ENCODE results near the gene CDS1.
"Not testable (repeated sequence)": the region's sequence is repeated elsewhere in the genome, so short reads cannot be mapped to it uniquely, and the experiment has no call there.

CDS1 gene

DNA sequence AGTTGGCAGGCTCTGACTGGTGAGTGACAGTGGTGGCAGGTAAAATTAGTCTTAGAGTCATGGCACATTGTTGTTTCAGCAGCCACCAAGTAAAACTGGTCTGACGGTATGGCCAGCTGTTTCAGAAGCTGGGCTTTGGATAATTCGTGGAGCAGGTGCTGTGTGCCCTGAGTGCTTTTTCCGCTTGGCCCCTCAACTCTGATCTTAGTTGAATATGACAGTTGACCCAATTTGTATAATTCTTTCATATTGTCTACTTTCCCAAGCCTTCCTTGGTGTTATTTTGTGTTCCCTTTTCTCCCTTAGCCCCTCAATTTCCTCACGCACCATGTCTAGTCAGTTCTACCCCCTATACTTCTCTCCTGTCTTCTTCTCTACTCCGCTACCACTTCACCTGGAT lies 32.0 kb downstream of the CDS1 start:
- DNase-seq = no peak

DNA sequence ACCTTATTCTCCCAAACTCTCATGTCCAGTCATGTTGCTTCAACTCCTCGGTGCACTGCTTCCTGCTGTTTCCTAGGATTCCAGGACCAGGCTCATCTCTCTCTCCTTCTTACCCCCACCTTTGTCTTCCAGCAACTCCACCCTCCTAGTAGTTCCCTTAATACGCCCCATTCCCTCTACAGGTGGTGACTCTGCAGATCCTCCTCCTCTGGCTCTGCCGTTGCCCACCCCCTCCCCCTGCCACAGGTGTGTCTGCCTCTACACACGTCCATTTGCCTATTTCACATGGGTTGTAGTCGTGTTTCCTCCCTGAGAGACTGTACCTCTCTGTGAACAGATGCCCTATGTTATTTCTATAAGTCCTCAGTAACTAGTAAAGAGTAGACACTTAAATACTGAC lies 32.4 kb downstream of the CDS1 start:
- no peak for DNase-seq

DNA sequence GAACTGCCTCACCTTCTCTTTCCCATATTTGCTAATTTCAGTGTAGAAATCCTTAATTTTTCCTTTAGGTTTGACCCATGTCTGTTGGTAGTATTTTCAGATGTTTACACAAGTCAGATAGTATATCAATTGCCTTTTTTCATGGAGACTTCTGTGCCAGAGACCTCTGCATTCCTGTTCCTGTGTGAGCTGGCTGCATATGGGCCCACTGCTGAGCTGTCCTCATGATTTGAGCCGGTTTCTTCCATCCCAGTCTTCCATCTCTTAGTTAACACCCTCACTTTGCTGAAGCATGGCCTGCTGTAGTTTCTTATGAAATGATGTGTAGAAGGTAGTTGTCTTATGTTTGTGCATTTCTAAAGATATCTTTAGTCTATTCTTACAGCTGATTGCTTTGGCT lies 40.0 kb downstream of the CDS1 start:
- no peak for DNase-seq

GRCh38 chr4:84623661-84624060 lies 40.7 kb downstream of the CDS1 start:
- no peak for DNase-seq

GRCh38 chr4:84626673-84627072 lies 43.7 kb downstream of the CDS1 start:
- no peak for DNase-seq

DNA sequence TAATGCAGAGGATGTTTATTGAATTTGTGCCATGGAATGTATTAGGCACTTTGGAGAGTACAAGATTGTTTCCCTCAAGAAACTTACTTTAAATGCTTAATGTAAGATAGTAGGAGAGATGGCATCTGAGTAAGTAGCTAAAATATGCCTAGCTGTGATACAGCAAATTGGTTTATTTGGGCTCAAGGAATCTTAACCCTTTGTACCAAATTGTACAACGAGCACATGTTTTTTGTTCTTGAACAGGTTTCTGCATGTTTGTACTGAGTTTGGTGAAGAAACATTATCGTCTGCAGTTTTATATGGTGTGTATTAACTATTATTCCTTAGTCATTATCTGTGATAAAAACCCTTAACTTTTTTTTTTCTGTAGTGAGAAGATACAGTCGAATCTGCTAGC lies 48.6 kb downstream of the CDS1 start:
- DNase-seq = no peak

- DNase-seq = no peak
Measured at GRCh38 chr4:84632092-84632491, 49.2 kb downstream of the CDS1 start.

DNA sequence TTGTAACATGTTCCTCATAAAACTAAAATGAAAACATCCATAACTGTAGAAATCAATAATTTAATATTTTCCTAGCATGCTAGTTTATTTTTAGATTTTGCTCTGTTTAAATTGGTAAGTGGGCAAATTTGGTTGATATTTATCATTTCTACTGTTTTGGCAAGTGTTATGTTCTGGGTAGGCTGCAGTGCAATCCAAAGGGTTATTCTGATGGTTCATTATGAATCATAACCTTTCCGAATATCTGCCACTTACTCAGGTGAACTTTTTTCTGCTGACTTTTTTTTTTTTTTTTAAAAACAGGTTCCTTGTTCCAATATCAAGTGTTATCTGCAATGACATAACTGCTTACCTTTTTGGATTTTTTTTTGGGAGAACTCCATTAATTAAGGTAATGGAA lies 52.0 kb downstream of the CDS1 start:
- no peak for DNase-seq

DNA sequence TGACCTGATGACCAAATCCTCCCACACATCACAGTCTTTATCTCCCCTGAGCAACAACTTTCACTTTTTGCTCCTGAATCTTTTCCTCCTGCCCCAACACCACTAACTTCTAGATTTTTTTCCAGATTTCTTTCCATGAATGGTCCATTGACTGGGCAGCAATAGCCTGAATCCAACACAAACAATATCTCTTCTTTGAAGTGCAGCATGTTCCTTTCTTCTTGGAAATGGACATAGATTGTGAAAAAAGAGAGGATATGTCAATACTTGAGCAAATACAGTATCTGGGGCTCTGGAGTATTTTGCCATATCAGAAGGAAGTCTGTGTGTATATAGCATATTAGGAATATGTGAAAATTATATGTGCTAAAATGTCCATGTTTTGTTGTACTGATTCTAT lies 55.2 kb downstream of the CDS1 start:
- no peak for DNase-seq

DNA sequence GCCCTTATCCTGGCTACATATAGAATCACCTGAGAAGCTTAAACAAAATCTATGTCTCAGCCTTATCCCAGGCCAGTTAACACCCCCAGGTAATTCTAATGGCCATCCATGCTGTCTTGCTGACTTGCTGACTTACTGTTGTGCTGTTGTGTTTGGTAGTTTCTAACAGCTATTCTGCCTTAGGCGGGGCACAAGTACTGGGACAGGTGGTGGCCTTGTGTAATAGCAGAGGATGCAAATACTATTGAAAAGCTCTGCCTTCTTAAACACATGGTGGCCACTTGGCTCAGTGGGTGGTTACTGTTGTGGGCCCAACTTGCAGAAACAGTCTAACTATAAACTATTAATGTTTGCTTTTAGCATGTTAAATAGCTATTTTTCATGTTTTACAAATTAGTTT lies 56.2 kb downstream of the CDS1 start:
- no peak for DNase-seq

GRCh38 chr4:84644087-84644486 lies 61.2 kb downstream of the CDS1 start:
- DNase-seq = no peak

DNA sequence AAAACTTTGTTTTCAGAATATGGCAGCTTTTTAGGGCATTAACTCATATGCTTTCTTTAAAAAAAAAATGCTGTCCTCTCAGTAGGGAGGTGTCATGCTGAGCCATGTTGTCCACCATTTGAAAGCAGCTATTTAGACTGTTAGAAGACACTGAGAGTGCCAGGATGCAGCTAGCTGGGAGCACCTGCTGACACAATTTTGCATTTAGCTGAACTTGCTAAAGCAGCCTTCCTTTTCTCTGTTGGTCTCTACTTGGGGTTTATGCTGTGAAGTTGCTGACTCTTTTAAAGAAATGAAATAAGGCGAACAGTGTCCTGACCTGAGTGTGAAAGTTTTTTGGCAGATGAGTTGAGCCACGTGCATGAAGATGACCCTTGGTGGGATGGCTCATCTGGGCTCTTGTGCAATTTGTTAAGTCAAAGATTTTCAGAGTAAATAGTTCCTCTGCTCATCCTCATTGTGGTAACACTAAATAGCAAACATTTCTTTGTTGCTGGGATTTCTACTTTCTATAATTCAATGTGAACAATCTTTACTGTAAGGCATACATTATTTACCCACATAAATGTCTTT lies 64.5 kb downstream of the CDS1 start:
- DNase-seq = no peak

DNA sequence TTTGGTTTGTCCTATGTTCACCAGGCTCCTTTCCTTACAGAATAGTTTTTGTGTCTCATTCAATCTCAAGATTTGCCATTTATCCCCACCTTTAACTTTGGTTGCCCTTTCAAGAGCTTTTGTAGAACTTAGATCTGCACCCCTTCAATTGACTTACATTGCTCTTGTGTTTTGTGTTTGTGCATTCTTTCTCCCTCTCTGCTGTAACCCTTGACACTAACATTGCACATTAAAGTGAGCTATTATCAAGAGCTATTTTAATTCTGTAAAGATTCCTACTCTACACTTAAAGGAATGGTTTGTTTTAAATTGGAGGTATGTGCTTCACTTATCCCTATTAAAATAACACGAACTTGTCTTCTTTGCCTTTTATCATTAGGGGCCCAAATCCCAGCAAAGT lies 65.3 kb downstream of the CDS1 start:
- DNase-seq = no peak

DNA sequence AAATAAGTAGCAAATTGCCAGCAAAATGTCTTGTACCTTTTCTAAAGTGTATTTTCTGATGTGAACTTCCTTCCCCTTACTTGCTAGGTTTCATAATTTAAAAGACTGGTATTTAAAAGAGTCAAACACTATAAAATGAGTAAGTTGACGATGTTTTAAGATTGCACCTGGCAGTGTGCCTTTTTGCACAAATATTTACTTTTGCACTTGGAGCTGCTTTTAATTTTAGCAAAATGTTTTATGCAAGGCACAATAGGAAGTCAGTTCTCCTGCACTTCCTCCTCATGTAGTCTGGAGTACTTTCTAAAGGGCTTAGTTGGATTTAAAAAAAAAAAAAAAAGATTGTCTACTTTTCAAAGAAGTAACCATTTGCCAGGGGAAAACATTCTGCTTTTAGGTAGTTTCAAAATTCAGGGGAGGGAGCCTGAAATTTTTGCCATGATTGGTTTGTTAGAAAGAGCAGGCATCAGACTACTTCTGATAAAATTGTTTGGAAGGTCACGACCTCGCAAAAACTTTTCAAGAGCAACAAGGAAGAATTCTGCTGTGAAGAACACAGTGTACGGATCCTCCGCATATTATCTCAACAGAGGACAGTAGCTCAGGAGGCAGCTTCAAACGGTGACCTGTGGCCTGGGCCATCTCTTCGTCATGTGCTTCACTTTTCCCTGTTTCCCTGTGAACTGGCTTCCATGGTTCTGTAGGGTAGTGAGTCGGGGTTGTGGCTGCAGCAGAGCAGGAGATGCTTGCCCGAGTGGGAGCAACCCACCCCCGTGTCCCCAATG lies 66.1 kb downstream of the CDS1 start:
- DNase-seq = no peak

GRCh38 chr4:84651499-84651898 lies 68.6 kb downstream of the CDS1 start:
- DNase-seq = no peak

GRCh38 chr4:84652478-84652877 lies 69.6 kb downstream of the CDS1 start:
- DNase-seq = no peak

GRCh38 chr4:84660606-84661005 lies 77.7 kb downstream of the CDS1 start:
- no peak for DNase-seq

GRCh38 chr4:84661191-84661939 lies 78.4 kb downstream of the CDS1 start:
- DNase-seq = no peak

DNA sequence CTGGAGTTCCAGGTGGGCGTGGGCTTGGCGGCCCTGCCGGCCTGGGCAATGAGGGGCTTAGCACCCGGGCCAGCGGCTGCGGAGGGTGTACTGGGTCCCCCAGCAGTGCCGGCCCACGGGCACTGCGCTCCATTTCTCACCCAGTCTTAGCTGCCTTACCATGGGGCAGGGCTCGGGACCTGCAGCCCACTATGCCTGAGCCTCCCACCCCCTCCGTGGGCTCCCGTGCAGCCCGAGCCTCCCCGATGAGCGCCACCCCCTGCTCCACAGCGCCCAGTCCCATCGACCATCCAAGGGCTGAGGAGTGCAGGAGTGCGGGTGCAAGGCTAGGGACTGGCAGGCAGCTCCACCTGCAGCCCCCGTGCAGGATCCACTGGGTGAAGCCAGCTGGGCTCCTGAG lies 81.8 kb downstream of the CDS1 start:
- DNase-seq = not testable (repeated sequence)

DNA sequence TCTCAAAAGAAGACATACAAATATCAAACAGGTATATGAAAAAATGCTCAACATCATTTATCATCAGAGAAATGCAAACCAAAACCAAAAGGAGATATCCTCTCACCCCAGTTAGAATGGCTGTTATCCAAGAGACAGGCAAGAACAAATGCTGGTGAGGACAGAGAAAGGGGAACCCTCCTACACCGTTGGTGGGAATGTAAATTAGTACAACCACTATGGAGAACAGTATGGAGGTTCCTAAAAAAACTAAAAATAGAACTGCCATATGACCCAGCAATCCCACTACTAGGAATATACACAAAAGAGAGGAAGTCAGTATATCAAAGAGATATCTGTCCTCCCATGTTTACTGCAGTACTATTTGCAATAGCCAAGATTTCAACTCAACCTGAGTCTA lies 83.5 kb downstream of the CDS1 start:
- DNase-seq = no peak

DNA sequence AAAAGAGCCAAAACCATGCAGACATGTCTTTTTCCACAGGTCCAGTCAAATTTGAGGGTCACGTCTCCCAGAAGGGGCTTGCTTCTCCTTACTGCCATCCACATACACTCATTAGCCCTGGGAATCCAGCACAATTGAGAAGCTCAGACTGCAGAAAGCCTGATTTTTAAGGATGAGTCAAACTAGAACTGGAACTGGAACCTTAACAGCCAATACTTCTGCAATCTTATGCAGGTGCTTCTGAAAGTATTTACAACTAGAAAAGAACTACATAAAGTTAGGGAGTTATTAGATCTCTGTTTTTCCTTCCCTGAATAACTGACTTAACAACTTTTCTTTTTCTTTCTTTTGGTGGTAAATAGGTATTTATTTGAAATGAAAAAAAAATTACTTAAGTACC lies 86.3 kb downstream of the CDS1 start:
- DNase-seq = no peak

DNA sequence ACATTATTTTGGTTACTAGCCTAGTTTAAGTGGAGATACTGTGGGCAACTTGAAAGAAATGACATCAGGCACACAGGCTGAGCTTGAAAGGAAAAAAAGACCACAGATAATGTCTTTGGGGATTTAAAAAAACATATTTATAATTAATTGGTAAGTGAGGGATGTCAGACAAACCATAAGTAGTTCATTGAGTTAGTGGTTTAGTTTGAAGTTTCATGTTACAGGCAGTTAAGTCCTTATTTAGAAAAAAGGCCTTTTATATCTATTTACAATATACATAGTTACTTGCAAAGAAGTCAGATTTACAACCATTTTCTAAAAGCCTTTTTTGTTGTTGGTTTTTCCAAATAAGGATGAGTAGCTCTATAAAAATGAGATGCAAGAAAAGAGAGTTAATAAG lies 89.2 kb downstream of the CDS1 start:
- DNase-seq = no peak

DNA sequence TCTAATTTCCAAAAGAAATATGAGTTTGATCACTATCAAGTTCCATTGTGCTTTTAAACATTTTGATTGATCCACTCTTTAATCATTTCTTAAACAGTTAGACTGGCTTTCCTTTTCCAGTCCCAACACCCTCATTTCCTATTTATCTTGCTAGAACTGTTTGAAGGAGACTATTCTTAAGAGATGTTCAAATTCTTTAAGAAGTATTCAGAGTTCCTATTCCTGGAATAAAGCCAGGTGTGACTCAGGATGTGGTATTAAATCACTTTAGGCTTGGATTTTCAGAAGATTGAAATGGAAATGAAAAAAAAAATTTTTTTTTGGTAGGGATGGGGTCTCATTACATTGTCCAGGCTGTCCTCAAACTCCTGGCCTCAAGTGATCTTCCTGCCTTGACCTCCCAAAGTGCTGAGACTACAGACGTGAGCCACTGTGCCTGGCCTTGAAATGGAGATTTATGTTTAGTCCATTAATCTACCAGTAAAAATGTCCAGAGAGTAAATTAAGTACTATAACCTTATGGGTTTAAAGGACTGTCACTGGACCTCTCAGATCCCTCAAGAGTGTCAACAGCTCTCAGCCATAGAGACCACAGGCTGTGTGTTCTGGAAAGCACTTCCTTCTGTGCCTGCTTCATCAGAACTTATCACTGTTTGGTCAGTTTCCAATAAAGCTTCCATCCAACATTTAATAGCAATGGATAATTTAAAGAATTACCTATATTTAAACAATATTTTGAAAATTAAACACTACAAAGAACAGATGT lies 90.7 kb downstream of the CDS1 start:
- DNase-seq = no peak

GRCh38 chr4:84677093-84677492 lies 94.2 kb downstream of the CDS1 start:
- no peak for DNase-seq

Measured in CD4-positive, alpha-beta T cell treated with Interleukin-6 for 4 hours (primary cell).